GM19043 (cell line): ENCODE measurements around the gene KMO.

ENCODE experiments used
- ATAC-seq: cut with Tn5 transposase; IDR thresholded peaks from one replicate; pipeline ENCODE4 v1.9.1; 2021; ENCODE audit warnings: low read depth; ENCODE audit not compliant: unreplicated experiment

Gene KMO

GRCh38 chr1:241536304-241536703 lies 4.1 kb downstream of the KMO start:
- no peak for ATAC-seq

- ATAC-seq, result no peak
Measured at GRCh38 chr1:241536969-241537368, 4.8 kb downstream of the KMO start.

GRCh38 chr1:241542199-241542907 lies 10.2 kb downstream of the KMO start:
- no peak for ATAC-seq

GRCh38 chr1:241548008-241548407 lies 15.8 kb downstream of the KMO start:
- no peak for ATAC-seq

GRCh38 chr1:241550318-241550717 lies 18.1 kb downstream of the KMO start:
- ATAC-seq, result no peak

GRCh38 chr1:241551759-241552638 lies 19.8 kb downstream of the KMO start:
- peak; percentile 75 for ATAC-seq

- no peak for ATAC-seq
Measured at GRCh38 chr1:241553886-241554592, 21.9 kb downstream of the KMO start.

GRCh38 chr1:241555526-241555925 lies 23.3 kb downstream of the KMO start:
- no peak for ATAC-seq

- ATAC-seq, result no peak
Measured at GRCh38 chr1:241557031-241557430, 24.9 kb downstream of the KMO start.

- no peak for ATAC-seq
Measured at GRCh38 chr1:241557551-241558193, 25.5 kb downstream of the KMO start.

- ATAC-seq, result no peak
Measured at GRCh38 chr1:241560146-241560848, 28.1 kb downstream of the KMO start.

GRCh38 chr1:241560849-241561187 lies 28.6 kb downstream of the KMO start:
- no peak for ATAC-seq

- ATAC-seq, result no peak
Measured at GRCh38 chr1:241569848-241570247, 37.7 kb downstream of the KMO start.

GRCh38 chr1:241574154-241574553 lies 42.0 kb downstream of the KMO start:
- ATAC-seq, result no peak

- no peak for ATAC-seq
Measured at GRCh38 chr1:241579434-241579833, 47.3 kb downstream of the KMO start.

- no peak for ATAC-seq
Measured at GRCh38 chr1:241582921-241583321, 50.7 kb downstream of the KMO start.

- ATAC-seq, result no peak
Measured at GRCh38 chr1:241586905-241587512, 54.8 kb downstream of the KMO start.

GRCh38 chr1:241589521-241589920 lies 57.3 kb downstream of the KMO start:
- ATAC-seq, result no peak

- no peak for ATAC-seq
Measured at GRCh38 chr1:241590719-241591118, 58.5 kb downstream of the KMO start.

- ATAC-seq, result no peak
Measured at GRCh38 chr1:241591317-241591716, 59.1 kb downstream of the KMO start.
